HepG2 (cell line): ENCODE data around the gene LRP2. TPM values are rescaled to one million over a fixed set of nuclear protein-coding genes. Genes with fewer than 3 reads are reported as not detected.

Experiments
- ARID3A ChIP-seq: IDR thresholded peaks from 2 replicates; pipeline ENCODE4 v1.6.1; 2012; ENCODE audit warnings: low read depth, low read length, improper control_type of control experiment
- BCL6 ChIP-seq: IDR thresholded peaks from 2 replicates; pipeline ENCODE4 v1.6.1; 2016; ENCODE audit warnings: missing genetic modification reagents, missing compliant biosample characterization
- CTCF ChIP-seq: sonication (generic); formaldehyde crosslinking; IDR thresholded peaks from 2 replicates; pipeline ENCODE4 v1.5.0; 2020; ENCODE audit warnings: mild to moderate bottlenecking, missing genetic modification reagents, moderate library complexity
- DR1 ChIP-seq: sonication (generic); formaldehyde crosslinking; IDR thresholded peaks from 2 replicates; pipeline ENCODE4 v1.8.0; 2021; ENCODE audit warnings: mild to moderate bottlenecking, missing genetic modification reagents, inconsistent platforms
- FLYWCH1 ChIP-seq: sonication (generic); formaldehyde crosslinking; IDR thresholded peaks from 2 replicates; pipeline ENCODE4 v1.8.1; 2023; ENCODE audit warnings: mild to moderate bottlenecking, missing genetic modification reagents
- MIER3 ChIP-seq: IDR thresholded peaks from 2 replicates; pipeline ENCODE4 v1.6.1; 2016; ENCODE audit warnings: missing compliant biosample characterization, borderline replicate concordance
- MTA3 ChIP-seq: sonication (generic); formaldehyde crosslinking; IDR thresholded peaks from 2 replicates; pipeline ENCODE4 v1.4.0; 2020; ENCODE audit warnings: missing genetic modification reagents
- NCOA1 ChIP-seq: sonication (generic); formaldehyde crosslinking; IDR thresholded peaks from 2 replicates; pipeline ENCODE4 v1.9.0; 2021; ENCODE audit warnings: missing genetic modification reagents
- NFKB2 ChIP-seq: sonication (generic); formaldehyde crosslinking; IDR thresholded peaks from 2 replicates; pipeline ENCODE4 v1.4.0; 2020; ENCODE audit warnings: missing genetic modification reagents, borderline replicate concordance
- PBX2 ChIP-seq: IDR thresholded peaks from 2 replicates; pipeline ENCODE4 v1.6.1; 2016; ENCODE audit warnings: control low read depth
- RAD51 ChIP-seq: fragments of 450-650 bp; IDR thresholded peaks from 2 replicates; pipeline ENCODE4 v1.6.1; 2016; ENCODE audit warnings: borderline replicate concordance
- RXRB ChIP-seq: IDR thresholded peaks from 2 replicates; pipeline ENCODE4 v1.6.1; 2016; ENCODE audit warnings: borderline replicate concordance, missing genetic modification reagents, missing compliant biosample characterization
- STAT5B ChIP-seq: sonication (generic); formaldehyde crosslinking; IDR thresholded peaks from 2 replicates; pipeline ENCODE4 v1.4.0; 2020; ENCODE audit warnings: missing genetic modification reagents
- TBP ChIP-seq: sonication (generic); formaldehyde crosslinking; IDR thresholded peaks from 2 replicates; pipeline ENCODE4 v1.5.0; 2020; ENCODE audit warnings: missing genetic modification reagents
- TCF7L2 ChIP-seq: IDR thresholded peaks from 2 replicates; pipeline ENCODE4 v1.6.1; 2011; ENCODE audit warnings: mild to moderate bottlenecking, low read depth, low read length, moderate library complexity
- TFDP1 ChIP-seq: IDR thresholded peaks from 2 replicates; pipeline ENCODE4 v1.6.1; 2016; ENCODE audit warnings: missing compliant biosample characterization, missing genetic modification reagents, borderline replicate concordance
- TP53 ChIP-seq: sonication (generic); formaldehyde crosslinking; conservative IDR thresholded peaks from 2 replicates; pipeline ENCODE4 v1.4.0; 2020; ENCODE audit warnings: missing genetic modification reagents
- YEATS2 ChIP-seq: sonication (generic); formaldehyde crosslinking; IDR thresholded peaks from 2 replicates; pipeline ENCODE4 v1.4.0; 2020; ENCODE audit warnings: missing genetic modification reagents, borderline replicate concordance
- ZNF576 ChIP-seq: sonication (generic); formaldehyde crosslinking; IDR thresholded peaks from 2 replicates; pipeline ENCODE4 v1.4.0; 2020; ENCODE audit warnings: mild to moderate bottlenecking, missing genetic modification reagents
- ZNF790 ChIP-seq: sonication (generic); formaldehyde crosslinking; IDR thresholded peaks from 2 replicates; pipeline ENCODE4 v1.8.0; 2022; ENCODE audit warnings: missing genetic modification reagents, mild to moderate bottlenecking, borderline replicate concordance
- ZNF800 ChIP-seq: sonication (generic); formaldehyde crosslinking; IDR thresholded peaks from 2 replicates; pipeline ENCODE4 v1.4.0; 2020; ENCODE audit warnings: missing genetic modification reagents
- ZSCAN29 ChIP-seq: sonication (generic); formaldehyde crosslinking; conservative IDR thresholded peaks from 2 replicates; pipeline ENCODE4 v1.4.0; 2020; ENCODE audit warnings: mild to moderate bottlenecking, missing genetic modification reagents
- polyA plus RNA-seq, 8 experiments: library from polyadenylated mRNA; depleted of rRNA in 3 of 8; stranded (reverse) in 7 of 8; unstranded in 1 of 8; fragments of >200 nt; fragmentation: Illumina TruSeq in 4 of 8; extraction: Trizol in 4 of 8; gene quantifications; 2 replicates each; pipeline versions ENCODE4 v1.2.1 to v1.2.3, GENCODE V29; 2011 to 2016; ENCODE audit warnings: low read depth in 4 of 8, missing spikeins in 1 of 8, mixed read lengths in 1 of 8; ENCODE audit not compliant: insufficient read depth in 1 of 8
- total RNA-seq, 5 experiments: library from RNA; depleted of rRNA; stranded (reverse); fragments of >200 nt; fragmentation: Illumina TruSeq; extraction: Trizol; gene quantifications; 2 replicates each; pipeline ENCODE4 v1.2.3, GENCODE V29; 2016; ENCODE audit warnings: low read depth in 1 of 5

LRP2 gene
- total and polyA plus RNA-seq, 2 of the 13 experiments (the other 11 are each of a cell fraction or from before 2014, with no cell fraction given): 0.03 to 0.15 TPM

GRCh38 chr2:169361706-169362117 lies 622 bp downstream of the LRP2 start (continued):
- TF ChIP-seq STAT5B (CRISPR knock-in tag) (no peak), MIER3 (CRISPR knock-in tag) (no peak), ZNF790 (CRISPR knock-in tag) (no peak), CTCF (CRISPR knock-in tag) (peak; percentile 33), BCL6 (peak; percentile 72), ZNF800 (peak; percentile 97), ZSCAN29 (CRISPR knock-in tag) (no peak), YEATS2 (no peak), RXRB (CRISPR knock-in tag) (no peak), FLYWCH1 (no peak), TP53 (CRISPR knock-in tag) (no peak), TCF7L2 (no peak), RAD51 (no peak), TBP (CRISPR knock-in tag) (no peak), PBX2 (CRISPR knock-in tag) (no peak), TFDP1 (CRISPR knock-in tag) (0 out of 2 replicates have a peak, but pooled peaks have one; percentile 10), NFKB2 (CRISPR knock-in tag) (no peak), MTA3 (CRISPR knock-in tag) (no peak), NCOA1 (CRISPR knock-in tag) (no peak), ZNF576 (CRISPR knock-in tag) (0 out of 2 replicates have a peak, but pooled peaks have one; percentile 73), ARID3A (no peak), DR1 (CRISPR knock-in tag) (peak; percentile 41; the same call in 1 of the 2 replicates)
